Activated CD8-positive, alpha-beta memory T cell treated with anti-CD3 and anti-CD28 coated beads, Interleukin-2, amount 50 U/mL, for 1 hour (primary cell): ENCODE measurements around the gene SOBP.

Source experiments
- DNase-seq: peaks from one replicate; pipeline ENCODE4 v3.0.0-alpha.2; 2020; ENCODE audit errors: extremely low read depth

Gene SOBP

DNA sequence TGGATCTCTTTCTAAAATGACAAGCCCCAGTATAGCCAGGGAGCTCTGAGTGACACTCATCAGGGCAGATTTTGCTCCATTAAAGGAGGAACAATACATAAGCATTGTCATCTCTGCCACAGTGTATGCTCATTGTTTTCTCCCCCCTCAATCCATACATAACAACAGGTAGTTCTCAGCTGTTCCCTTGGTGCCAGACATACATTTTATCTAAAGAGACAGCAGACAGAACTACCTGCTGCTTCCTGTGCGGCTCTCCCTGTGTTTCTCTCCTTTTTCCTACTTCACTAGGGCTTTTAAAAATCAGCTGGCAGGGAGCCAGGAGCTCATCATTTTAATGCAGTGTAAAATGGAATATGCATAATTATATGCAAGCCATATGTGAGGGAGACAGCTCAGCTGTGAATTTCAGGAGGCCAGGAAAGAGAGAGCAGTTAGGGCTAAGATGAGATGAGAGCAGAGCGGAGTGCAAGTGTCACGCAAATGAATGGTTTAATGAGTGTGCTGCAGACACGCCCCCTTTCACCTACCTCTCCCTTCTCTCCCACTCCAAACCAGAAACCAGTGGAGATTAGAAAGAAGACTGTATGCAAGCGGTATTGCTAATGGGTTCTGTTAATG is 96.0 kb downstream of the SOBP start:
- DNase-seq, result no peak

DNA sequence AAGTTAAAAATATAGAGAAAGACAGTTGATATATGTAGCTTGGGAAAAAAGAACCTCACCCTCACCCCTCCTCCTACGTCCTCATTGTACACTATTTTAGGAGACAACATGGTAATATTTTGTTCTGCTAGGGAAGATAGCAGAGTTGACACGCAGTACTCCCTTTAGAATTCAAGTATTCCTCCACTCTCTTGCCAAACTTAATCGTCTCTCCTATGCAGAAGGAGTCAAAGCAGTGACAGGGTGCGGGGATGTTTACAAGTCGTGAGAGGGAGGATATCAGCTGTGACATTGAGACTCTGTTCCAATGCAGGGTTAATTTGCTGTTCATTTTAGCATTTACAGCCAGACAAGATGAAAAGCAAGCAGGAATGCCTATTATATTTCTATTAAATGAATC is 97.5 kb downstream of the SOBP start:
- DNase-seq, result no peak

DNA sequence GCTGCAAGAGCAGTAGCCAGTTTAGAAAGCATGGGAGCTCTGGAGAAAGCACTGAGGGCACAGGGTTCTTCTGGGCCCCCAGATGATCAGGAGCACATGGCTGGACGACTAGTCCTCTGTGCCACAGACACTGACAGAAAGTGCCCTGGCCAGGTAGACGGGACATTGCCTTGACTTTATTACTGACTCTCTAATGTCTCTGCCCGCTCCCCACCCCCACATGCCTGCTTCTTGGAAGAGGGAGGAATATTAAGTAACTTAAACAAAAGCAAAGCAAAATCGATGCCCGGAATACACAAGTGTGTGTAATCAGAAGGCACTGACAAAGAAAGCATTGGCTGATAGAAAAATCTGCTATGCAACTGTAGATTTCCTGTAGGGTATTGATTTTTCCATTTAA is 99.3 kb downstream of the SOBP start:
- no peak for DNase-seq

DNA sequence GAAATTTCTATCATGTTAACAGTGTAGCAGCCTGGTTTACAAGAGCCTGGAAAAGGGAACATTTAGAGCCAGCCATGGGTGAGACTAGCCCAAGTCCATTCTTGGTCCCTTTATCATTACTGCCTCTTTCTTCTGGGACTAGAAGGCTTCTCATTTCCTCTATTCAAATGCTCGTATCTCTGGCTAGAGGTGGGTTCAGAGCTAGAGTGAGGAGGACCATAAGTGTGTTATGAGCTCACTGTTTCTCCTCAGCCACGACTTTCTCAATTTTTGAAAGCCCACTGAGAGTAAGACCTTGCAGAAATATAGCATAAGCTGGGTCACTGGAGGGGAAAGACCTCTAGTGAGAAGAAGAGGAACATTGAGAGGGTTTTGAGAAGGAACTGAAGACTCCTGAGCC is 100.0 kb downstream of the SOBP start:
- DNase-seq, result no peak

DNA sequence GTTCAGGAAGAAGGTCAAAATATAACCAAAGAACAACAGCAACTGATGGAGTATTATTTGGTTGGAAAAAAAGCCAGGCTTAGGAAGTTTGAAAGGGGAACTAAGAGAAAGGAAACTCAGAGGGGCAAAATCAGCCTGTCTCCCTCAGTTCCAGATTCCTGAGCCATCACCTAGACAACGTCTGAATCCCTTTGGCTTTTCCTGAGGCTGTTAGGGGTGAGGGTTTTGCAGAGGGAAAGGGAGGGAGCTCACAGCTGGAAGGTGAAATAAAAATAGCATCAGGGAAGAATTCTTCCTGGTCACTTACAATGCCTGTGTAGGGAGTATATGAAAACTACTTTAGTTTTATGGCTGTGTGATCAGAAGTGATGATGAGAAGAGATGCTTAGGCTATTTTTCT is 100.5 kb downstream of the SOBP start:
- DNase-seq, result no peak

DNA sequence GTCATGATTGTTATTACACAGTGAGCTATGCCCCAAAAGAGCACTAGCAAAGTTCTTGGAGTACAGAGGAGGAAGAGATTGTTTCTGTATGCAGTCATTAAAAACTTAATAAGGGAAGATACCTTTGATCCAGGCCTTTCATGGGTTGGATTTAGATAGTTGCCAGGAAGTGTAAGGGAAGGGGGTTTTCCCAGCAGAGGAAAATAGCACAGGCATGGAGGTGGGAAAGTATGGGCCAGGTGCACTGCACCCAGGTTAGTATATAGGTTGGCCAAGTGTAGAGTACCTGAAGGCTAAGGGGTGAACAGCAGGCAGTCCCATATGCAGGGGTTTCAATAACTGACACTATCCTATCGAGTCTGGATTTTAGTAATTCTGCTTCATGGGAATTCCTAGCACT is 101.4 kb downstream of the SOBP start:
- DNase-seq, result no peak

DNA sequence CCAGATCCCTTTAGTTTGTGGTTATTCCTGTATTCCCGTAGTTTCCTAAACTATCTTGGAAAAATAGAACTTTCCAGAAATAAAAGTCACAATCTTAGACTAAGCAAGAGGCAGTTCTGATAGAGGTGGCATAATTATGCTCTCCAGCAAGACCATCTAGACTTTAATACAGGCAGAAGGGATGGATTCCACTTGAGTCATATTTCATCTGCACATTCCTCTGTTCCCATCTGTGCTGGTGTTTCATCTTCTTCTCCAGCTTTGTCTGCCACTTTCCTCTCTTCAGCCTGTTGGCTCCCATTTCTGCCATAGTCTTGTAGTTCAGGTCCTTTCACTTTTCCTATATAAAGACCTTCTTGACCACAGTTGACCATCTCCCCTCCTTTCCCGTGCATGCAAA is 102.9 kb downstream of the SOBP start:
- no peak for DNase-seq

DNA sequence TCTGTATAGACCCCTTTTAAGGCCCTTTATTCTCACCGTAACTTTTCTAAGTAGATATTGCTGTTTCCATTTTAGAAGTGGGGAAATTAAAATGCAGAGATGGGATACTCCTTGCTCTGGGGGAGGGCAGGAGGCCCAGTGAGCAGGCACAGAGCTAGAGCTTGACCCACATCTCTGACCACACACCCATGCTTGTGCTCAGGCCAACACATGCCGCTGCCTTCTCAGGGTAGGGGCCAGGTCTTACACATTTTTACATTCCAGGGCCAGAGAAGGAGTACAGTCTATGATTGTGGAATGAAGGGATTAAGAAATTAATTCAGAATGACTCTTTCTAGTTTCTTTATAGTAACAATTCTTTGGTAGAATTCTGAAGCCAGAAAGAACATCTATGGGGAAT is 104.8 kb downstream of the SOBP start:
- DNase-seq, result no peak

DNA sequence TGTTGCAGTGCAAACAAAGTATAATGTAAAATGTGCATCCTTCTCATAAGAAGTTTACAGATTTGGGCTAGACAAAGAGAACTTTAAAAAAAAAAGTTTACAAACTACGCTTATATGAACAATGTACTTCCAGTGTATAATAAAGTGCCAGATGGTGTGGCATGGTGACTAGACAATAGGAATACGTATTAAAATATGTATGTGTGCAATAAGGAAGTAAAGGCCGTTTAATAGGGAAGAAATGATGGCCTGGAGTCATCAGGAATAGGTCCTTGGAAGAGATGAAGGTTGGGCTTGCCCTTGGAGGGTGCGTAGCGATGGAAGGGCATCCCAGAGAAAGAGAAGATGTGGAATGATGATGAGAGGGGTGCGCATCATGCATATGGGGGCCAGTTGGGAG is 108.2 kb downstream of the SOBP start:
- DNase-seq, result no peak

DNA sequence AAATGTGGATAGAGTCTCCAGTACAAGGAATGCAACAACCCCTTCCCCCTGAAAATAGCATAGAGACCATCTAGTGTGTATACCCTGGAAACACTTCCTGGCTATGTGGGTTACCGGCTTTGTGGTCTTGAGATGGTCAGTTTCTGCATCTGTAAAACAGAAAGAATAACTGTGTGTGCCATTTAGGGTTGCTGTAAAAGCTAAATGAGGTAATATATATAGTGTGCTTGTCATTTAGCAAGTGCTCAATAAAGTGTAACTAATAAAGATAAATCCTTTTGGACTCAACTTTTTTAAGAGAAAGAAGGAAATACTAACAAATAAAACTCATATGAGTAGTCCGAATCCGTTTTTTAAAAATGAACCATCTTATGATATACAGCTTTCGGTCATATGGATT is 109.1 kb downstream of the SOBP start:
- no peak for DNase-seq

DNA sequence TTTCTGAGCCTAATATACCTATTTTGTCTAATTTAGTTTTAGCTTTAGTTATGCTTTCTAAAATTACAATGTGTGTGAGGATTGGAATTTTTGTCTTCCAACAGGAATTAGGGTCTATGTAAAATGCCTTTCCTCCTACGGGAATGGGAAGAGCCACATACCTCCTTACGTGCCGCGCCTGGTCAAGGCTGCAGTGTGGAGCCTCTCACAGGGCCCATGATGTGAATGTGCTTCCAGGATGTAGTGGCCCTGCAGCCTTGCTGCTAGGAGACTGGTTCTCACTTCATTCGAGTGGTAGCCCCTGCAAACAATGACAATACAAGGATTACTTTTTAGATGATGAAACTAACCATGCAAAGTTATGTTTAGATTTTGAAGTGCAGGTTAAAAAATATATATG is 110.2 kb downstream of the SOBP start:
- no peak for DNase-seq

DNA sequence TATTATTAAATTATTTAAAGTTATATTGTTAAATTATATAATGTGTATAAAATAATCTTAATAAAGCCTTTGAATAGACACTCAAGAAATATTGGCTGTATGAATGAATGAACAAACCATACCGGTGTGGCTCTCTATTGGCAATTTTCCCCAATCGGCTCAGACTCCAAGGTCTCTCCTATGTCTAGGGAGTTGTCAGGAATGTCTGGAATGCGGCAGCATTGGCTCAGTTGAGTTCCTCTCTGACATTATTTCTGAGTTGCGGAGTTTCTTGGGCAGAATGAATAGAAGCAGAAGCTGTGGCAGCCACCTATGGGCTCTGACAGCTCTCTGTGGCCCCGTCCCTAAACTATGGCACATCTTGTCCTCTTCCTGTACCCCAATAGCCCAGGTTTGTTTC is 111.0 kb downstream of the SOBP start:
- DNase-seq, result no peak

DNA sequence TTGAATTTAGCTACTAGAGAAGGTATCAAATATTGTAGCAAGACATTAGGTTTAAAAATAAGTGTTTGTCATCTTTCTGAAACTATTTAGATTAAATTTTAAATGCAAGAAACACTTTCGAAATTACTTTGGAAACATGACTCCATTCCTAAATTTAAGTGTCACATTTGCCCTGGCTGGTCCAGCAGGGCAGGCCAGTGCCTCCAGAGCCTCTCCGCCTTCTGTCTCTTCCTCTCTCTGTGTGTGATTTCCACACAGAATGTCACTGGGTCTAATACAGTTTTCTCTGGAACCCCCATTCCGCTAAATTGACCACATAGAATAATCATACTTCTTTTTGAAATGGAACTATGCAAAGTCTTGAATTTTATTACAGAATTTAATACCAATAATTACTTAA is 111.5 kb downstream of the SOBP start:
- DNase-seq, result no peak

DNA sequence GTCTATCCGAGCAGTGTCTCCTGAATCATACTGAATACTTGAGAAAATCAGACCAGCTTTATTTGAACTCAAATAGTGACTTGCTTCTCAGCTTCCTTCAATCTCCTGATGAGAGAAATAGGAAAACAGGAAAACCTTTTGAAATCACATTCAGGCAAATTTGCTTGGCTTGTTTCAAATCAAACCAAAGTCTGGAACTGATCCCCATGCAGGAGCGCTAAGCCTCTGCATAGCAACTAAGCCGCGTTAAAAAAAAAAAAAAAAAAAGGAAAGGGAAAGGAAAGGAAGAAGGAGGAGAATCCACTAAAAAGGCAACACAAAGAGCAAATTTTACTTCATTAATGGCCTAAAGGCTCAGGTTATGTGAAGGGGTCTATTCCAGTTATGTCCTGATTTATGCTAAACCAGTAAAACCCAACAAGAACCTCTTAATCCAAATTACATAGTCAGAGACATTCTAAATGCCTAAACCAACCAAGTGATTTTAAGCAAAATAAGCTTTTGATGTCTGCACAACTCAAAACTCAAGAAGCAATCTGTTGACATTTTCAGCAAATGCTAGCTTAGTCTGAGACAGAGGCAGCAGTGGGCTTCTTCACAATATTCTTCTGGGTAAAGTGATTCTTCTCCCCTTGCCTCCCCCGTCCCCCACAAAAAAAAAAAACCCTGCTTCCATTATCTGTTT is 112.5 kb downstream of the SOBP start:
- no peak for DNase-seq

DNA sequence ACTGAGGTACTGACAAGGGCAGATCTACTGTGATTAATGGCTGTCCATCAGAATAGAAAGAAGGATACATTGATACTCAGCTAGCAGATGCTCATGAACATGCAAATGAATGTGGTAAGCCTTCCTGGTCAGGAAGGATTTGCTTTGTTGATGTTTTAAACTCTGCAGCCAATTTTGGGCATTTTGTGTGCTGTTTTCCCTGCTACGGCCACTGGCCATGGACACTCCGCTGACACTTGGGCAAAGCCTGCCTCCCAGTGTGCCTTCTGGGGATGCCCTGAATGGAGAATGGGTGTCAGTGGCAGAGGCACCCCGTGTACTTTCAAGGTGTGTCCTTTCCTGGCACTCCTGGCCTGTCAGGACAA is 113.1 kb downstream of the SOBP start:
- DNase-seq, result no peak

DNA sequence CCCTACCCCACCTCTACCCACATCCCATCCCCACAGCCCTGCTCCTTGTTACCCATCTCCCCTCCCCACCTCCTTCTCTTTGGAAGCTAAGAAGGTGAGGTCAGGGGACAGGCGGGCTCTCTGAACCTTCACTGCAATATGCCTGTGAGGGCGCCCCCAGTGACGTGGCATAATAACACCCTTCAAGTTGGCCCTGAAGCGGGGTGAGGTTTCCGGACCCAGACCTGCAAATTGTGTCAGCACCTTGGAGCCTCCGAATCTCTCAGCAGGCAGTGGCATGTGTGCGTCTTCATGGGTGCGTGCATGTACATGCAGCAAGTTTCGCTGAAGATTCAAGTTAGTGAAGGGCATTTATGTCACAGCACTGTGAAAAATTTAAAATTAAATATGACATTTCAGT is 114.6 kb downstream of the SOBP start:
- DNase-seq, result no peak

DNA sequence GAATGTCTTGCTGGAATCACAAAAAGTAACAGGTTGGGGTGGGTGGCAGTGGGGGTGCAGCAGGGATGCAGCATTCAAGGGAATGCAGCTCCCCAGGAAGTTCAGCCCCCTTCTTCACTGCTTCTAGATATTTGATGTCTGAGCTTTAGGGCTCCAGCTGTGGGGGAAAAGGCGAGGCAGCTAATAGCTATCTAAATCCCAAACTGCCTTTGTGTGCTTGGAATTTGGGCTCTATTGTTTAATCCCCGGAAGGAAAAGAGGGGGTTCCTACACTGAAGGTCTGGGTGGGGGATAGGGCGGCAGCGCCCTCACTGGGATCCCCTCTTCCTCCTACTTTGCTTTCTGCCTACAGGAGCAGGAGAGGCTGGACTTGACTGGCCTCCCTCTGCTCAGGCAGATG is 116.5 kb downstream of the SOBP start:
- no peak for DNase-seq

DNA sequence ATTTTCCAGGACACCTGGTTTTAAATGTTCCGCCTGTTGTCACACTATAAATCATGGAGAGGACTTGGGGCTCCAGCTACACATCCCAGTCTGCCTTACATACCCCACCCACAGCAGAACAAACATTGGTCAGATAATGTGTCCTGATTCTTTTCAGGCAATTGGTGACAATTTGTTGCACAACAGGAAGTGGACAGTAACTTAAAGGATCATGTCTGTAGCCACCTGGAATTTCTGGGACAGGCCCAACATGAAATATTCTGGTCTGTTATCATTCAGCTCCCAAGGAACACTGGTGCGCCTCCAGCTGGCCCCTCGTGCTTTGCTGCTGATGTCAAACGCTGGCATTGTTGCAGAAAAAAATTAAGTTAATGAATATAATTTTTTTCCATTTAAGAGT is 117.2 kb downstream of the SOBP start:
- DNase-seq, result no peak

DNA sequence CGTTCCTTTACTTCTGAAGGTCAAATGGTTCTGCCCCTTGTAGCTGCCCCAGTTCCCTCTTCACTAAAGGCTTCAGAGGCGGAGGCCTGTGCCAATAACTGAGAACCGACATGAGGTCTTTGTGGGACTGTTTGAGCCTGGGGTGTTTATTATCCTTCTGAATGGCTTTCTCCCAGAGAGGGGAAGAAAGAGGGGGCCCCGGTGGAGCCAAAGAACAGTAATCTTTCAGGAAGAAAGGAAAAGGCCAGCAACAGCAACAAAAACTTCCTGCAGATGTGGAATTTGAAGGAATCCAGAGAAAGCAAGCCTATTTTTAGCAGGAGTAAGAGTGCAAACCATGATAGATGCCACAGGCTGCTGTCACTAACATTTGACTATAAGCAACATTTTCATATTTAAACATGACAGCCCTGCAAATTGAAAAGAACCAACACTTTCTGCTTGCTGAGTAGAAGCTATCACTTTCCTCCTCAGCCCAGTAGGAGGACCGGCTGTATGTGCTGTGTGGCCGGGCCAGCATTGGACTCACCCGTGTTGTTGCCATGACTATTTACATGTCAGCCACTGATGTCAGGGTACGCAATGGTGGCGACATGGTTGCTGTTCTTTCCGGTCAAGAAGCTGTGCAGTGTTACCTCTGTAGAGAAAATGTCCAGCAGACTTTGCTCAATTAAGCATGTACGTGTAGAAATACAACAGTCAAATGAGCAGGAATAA is 121.3 kb downstream of the SOBP start:
- DNase-seq, result no peak

DNA sequence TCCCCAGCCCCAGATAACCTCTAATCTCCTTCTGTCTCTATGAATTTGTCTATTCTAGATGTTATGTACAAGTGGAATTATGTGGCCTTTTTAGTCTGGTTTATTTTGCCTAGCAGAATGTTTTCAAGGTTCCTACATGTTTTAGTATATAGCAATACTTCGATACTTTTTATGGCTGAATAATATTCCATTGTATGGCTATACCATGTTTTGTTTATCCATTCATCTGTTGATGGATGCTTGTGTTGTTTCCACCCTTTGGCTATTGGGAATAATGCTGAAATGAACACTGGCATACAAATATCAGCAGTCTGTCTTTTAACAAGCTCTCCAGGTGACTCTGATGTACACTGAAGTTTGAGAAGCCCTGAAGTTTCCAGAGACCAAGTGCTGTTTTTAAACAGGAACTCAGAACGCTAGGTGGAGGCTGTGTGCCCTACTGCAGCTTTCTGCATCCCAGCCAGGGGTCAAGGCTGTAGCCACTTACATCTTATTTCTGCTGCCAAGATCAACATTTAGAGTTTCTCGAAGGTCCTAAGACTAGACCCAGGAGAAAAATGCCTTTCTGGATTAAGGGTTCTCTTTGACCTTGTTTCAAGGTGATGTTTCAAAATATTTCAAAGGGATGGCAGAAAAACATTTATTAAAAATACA is 123.0 kb downstream of the SOBP start:
- DNase-seq, result no peak

DNA sequence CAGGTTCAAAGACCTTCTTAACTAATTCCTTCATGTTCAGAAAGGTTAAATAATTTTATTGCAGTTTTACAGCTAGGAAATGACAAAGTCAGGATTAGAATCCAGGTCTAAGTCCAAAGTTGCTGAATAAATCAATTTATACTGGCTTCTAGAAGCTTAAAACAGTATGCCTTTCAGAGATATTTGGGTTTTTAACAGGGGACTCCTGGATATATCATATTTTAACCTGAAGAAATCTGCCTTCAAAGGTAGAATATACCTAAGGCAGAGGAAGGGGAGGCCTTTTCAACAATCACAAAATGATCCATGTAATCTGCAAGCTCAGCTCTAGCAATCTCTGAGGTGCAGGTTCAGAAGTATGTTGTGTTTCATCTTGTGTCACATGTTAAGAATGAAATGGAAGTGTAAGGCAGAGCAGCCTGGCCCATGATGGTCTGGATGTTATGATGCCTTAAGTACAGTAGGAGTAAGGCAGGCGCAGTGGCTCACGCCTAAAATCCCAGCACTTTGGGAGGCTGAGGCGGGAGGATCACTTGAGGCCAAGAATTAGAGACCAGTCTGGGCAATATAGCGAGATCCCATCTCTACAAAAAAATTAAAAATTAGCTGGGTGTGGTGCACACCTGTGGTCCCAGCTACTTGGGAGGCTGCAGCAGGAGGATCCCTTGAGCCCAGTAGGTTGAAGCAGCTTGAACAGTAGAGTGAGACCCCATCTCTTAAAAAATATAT is 123.9 kb downstream of the SOBP start:
- DNase-seq, result no peak

DNA sequence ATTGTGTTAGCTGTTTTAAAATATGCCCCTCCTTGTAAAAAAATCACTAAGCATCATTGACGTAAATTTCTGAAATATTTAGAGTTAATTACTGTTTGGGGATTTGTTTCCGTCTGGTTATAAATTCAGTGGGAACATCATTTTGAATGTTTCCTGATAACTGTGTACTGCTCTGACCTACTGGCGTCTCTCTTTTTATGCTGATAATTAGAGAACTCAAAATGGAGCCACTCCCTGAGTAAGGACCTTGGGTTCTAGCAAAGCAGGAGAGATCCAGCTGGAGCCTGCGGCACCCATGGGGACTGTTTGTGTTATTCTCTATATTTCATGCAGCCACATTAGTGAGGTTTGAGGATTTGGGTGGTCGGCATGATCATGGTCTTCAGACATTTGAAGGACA is 124.9 kb downstream of the SOBP start:
- no peak for DNase-seq
